Gastrocnemius medialis (tissue), 4 donors: ENCODE data around the gene TMEM221.

Experiments used
- POLR2A ChIP-seq, 2 donors: fragments of 450-650 bp; IDR thresholded peaks; one replicate each; pipeline ENCODE4 v1.6.1; 2017; ENCODE audit warnings: antibody characterized with exemption in 2 of 2, mild to moderate bottlenecking in 2 of 2, moderate library complexity in 2 of 2
- TF ChIP-seq, protein P1 (sequence below), 5 experiments: fragments of 450-650 bp in 3 of 5; fragments of 200-600 bp in 2 of 5; sonication (generic) in 2 of 5; IDR thresholded peaks in 4 of 5; conservative IDR thresholded peaks in 1 of 5; 1 replicate in 4 of 5; 2 replicates in 1 of 5; pipeline ENCODE4 v1.5.1; 2016 to 2019; ENCODE audit warnings: antibody characterized with exemption in 5 of 5, mild to moderate bottlenecking in 3 of 5, moderate library complexity in 3 of 5

DNA sequence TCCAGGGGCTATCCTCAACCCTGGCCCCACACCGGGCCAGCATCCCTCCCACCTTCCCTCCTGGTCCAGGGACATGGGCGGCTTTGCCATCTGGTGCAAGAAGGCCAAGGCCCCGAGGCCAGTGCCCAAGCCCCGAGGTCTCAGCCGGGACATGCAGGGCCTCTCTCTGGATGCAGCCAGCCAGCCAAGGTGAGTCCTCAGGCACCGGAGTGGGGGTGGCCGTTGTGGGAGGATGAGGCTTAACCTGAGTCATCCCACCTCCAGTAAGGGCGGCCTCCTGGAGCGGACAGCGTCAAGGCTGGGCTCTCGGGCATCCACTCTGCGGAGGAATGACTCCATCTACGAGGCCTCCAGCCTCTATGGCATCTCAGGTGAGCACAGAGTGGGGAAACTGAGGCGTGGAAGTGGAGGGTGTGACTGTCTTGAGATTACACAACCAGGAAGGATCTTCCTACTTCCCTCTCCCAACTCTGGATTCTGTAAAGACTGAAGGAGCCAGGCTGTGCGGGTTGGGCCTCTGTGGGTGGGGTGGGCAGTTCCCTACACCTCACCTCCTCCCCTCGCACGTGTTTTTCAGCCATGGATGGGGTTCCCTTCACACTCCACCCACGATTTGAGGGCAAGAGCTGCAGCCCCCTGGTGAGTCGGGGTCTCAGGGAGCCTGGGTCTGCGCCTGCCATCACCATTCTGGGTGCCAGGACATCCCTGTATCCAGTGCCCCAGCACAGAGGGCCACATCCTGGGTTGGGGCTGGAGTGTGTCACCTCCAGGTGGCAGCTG is 24.8 kb downstream of the TMEM221 start:
- TF ChIP-seq, protein P1, sequence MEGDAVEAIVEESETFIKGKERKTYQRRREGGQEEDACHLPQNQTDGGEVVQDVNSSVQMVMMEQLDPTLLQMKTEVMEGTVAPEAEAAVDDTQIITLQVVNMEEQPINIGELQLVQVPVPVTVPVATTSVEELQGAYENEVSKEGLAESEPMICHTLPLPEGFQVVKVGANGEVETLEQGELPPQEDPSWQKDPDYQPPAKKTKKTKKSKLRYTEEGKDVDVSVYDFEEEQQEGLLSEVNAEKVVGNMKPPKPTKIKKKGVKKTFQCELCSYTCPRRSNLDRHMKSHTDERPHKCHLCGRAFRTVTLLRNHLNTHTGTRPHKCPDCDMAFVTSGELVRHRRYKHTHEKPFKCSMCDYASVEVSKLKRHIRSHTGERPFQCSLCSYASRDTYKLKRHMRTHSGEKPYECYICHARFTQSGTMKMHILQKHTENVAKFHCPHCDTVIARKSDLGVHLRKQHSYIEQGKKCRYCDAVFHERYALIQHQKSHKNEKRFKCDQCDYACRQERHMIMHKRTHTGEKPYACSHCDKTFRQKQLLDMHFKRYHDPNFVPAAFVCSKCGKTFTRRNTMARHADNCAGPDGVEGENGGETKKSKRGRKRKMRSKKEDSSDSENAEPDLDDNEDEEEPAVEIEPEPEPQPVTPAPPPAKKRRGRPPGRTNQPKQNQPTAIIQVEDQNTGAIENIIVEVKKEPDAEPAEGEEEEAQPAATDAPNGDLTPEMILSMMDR (IDR thresholded peaks at IDR 0.05 in 4 of 5, conservative IDR thresholded peaks at IDR 0.05 in 1 of 5) = no peak
- TF ChIP-seq POLR2A (IDR thresholded peaks at IDR 0.05) = no peak
